ENCODE measurements around the gene CRKL.

Gene CRKL

GRCh38 chr22:20943104-20943933, 26.1 kb downstream of the CRKL start:
- in situ Hi-C loops (cut with HindIII; ENCODE audit: low pct_ligation_motif_present, low sequenced_read_pairs) = no loop called here
- Histone ChIP-seq H3K27me3 (replicated peaks) (no peaks in the 10 kb centered on the region), H3K36me3 (replicated peaks) (no peaks in the 10 kb centered on the region), H3K27ac (no peak overlapping the region), H3K4me3 (ENCODE audit: low read depth, low read length) (no peak overlapping the region)
- TF ChIP-seq CTCF (IDR thresholded peaks at IDR 0.05; ENCODE audit: low read depth, low read length, missing control alignments) = no peak
- DNase-seq = no peak

- H3K36me3 ChIP-seq (replicated peaks) = no peaks in the 10 kb centered on the region
- no peak overlapping the region for H3K4me3 ChIP-seq (ENCODE audit: low read depth, low read length)
- no peak for DNase-seq
- in situ Hi-C loops (cut with HindIII; ENCODE audit: low pct_ligation_motif_present, low sequenced_read_pairs) = no loop called here
- no peaks in the 10 kb centered on the region for H3K27me3 ChIP-seq (replicated peaks)
- no peak overlapping the region for H3K27ac ChIP-seq
- TF ChIP-seq CTCF (IDR thresholded peaks at IDR 0.05; ENCODE audit: low read depth, low read length, missing control alignments) = no peak
Measured at GRCh38 chr22:20944042-20944441, 26.8 kb downstream of the CRKL start.

GRCh38 chr22:20945578-20945934, 28.3 kb downstream of the CRKL start:
- no peak for TF ChIP-seq CTCF (IDR thresholded peaks at IDR 0.05; ENCODE audit: low read depth, low read length, missing control alignments)
- Histone ChIP-seq H3K36me3 (replicated peaks) (peaks cover 7% of the 10 kb centered on the region), H3K4me3 (ENCODE audit: low read depth, low read length) (no peak overlapping the region), H3K27me3 (replicated peaks) (no peaks in the 10 kb centered on the region), H3K27ac (peak overlapping the region; percentile 30)
- no peak for DNase-seq
- in situ Hi-C loops (cut with HindIII; ENCODE audit: low pct_ligation_motif_present, low sequenced_read_pairs) = no loop called here

GRCh38 chr22:20946080-20946986, 29.1 kb downstream of the CRKL start:
- TF ChIP-seq CTCF (IDR thresholded peaks at IDR 0.05; ENCODE audit: low read depth, low read length, missing control alignments) = no peak
- DNase-seq = peak; percentile 49
- H3K36me3 ChIP-seq (replicated peaks) = peaks cover 14% of the 10 kb centered on the region
- H3K27me3 ChIP-seq (replicated peaks) = no peaks in the 10 kb centered on the region
- in situ Hi-C loops (cut with HindIII; ENCODE audit: low pct_ligation_motif_present, low sequenced_read_pairs) = no loop called here
- no peak overlapping the region for H3K4me3 ChIP-seq (ENCODE audit: low read depth, low read length)
- H3K27ac ChIP-seq = peak overlapping the region; percentile 30

- H3K4me3 ChIP-seq (ENCODE audit: low read depth, low read length) = no peak overlapping the region
- DNase-seq = no peak
- no peaks in the 10 kb centered on the region for H3K27me3 ChIP-seq (replicated peaks)
- in situ Hi-C loops (cut with HindIII; ENCODE audit: low pct_ligation_motif_present, low sequenced_read_pairs) = no loop called here
- no peak overlapping the region for H3K27ac ChIP-seq
- H3K36me3 ChIP-seq (replicated peaks) = peaks cover 21% of the 10 kb centered on the region
- TF ChIP-seq CTCF (IDR thresholded peaks at IDR 0.05; ENCODE audit: low read depth, low read length, missing control alignments) = no peak
Measured at GRCh38 chr22:20946991-20947390, 29.8 kb downstream of the CRKL start.

Data from brain microvascular endothelial cell (primary cell).